ENCODE measurements around the gene STX5.
"Not testable (repeated sequence)": the region's sequence is repeated elsewhere in the genome, so short reads cannot be mapped to it uniquely, and the experiment has no call there.

STX5 gene

DNA sequence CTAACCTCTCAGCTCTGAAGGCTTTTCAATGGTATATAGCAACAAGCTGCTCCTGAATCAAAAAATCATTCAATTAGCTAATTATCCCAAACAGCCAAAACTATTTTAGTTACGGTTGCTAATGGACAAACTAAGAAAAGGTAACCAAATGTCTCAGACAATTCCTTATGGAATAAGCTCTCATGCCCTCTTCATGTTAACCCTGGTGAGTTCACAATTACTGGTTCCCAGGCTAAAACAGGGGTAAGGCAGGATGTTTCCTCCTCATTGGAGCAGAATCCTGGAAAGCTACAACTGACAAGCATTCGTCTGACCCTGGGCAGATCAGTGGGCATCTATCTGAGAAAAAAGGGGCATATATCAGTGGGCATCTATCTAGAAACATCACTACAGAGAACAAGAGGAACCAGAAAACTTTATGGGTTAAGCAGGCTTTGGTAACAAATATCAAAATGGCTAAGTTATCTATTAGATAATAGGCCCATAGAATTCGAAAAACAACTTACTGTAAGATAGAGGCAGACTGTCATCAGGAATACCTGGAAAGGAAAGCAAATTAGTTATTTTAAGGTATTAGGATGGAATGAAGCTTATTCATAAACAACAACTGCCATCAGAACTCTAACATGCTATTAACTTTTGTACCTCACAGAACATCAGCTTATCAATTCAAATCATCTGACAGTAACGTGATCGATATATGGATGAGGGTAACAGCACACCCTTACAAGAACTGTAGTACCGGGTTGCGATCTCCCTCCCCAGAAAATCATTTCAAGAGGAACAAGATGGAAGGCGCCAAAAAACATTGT is 22.4 kb upstream of the STX5 start:
- DNase-seq (ENCODE audit: low spot score) (no peak), FAIRE-seq (no peak)

DNA sequence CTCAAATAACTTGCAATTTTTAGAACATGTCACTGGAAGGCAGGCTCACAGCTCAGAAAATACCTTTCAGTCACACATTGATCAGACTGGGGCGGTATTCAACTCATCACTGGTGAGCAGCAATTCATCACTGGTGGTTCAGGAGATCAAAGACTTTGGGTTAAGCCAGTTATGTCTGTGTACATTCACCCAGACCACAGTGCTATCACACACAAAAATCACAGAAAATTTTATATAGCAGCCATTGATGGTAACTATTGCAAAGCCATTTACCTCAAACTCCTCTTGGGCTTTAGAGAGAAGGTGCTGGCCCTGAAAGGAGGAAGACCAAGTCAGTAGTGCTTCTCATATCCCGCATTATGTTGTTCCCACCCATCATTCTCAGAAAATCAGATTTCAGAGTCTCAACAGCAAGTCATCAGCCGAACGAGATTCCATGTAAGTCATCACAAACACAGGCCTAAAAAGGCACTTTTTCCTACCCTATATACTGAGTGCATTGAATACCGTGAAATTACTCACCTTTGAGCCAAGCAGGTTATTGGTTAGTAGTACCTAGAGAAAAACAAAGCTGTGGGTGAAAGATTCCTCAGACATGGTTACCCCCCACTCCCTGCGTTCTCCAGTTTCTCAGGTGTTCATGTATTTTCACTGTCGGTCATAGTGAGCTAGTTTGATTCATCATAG is 21.6 kb upstream of the STX5 start:
- DNase-seq (ENCODE audit: low spot score) (no peak), FAIRE-seq (no peak)

DNA sequence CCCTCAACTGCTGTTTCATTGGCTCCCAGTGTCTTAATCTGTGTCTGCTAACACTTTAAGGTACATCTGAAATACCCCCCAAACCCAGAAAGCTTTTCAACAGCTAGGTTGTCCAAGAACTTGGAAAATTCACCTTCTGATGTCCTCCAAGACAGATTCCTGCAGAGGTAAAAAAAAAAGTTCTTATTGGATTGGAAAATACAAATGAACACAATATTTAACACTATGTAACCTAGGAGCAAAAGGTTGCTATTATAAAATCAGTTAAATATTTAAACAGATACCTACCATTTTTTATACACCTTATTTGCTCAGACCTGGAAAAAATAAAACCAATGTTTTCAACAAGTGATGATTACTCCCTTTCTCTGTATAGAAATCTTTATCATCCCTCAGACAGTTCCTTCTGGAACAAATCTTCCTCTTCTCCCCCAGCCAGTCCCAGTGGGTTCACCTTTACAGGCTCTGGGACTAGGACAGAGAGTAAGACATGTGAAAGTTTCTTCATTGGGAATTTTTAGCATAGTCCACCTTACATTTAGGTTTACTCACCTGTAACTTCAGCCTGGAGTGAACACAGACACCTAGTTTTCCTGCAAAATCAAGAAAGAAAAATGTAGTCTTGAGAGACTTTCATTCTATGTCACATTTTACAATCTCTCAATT is 20.8 kb upstream of the STX5 start:
- FAIRE-seq (no peak), DNase-seq (ENCODE audit: low spot score) (no peak)

GRCh38 chr11:62851807-62852522 is 20.1 kb upstream of the STX5 start:
- FAIRE-seq: no peak
- DNase-seq (ENCODE audit: low spot score): peak; percentile 10

GRCh38 chr11:62850911-62851806 is 19.3 kb upstream of the STX5 start:
- DNase-seq (ENCODE audit: low spot score) (peak; percentile 50), FAIRE-seq (no peak)

- no peak for FAIRE-seq
- DNase-seq (ENCODE audit: low spot score): no peak
Observed at GRCh38 chr11:62847767-62848314, 16.0 kb upstream of the STX5 start.

DNA sequence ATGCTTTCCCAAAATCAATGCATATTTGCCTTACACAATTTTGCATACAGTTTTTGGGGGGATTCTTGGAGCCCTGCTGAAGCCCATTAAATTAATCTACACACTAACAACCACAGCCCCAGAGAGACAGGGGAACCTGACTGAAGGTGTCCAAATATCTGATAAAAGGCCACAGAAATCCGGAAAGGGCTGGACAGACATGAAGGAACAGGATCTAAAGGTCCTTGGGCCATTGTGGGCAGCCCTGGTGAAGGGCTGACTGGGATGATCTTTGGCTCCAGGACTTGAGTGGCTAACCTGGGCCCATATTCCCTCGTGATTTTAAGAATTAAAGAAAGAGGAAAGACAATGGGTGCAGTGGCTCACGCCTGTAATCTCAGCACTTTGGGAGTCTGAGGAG is 14.3 kb upstream of the STX5 start:
- no peak for FAIRE-seq
- DNase-seq (ENCODE audit: low spot score): no peak

DNA sequence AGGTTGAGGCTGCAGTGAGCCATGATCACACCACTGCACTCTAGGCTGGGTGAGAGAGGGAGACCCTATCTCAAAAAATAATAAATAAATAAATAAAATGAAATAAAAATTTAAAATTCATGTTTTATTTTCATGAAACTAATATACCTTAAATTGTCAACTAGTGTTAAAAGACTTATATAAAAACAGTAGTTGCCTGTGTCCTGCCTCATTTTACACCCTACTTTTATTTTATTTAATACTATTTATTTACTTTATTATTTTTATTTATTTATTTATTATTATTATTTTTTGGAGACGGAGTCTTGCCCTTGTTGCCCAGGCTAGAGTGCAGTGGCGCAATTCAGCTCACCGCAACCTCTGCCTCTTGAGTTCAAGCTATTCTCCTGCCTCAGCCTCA is 12.3 kb upstream of the STX5 start:
- DNase-seq (ENCODE audit: low spot score): no peak
- no peak for FAIRE-seq

GRCh38 chr11:62843466-62843865 is 11.6 kb upstream of the STX5 start:
- DNase-seq (ENCODE audit: low spot score): no peak
- no peak for FAIRE-seq

GRCh38 chr11:62842891-62843290 is 11.0 kb upstream of the STX5 start:
- DNase-seq (ENCODE audit: low spot score): not testable (repeated sequence)

DNA sequence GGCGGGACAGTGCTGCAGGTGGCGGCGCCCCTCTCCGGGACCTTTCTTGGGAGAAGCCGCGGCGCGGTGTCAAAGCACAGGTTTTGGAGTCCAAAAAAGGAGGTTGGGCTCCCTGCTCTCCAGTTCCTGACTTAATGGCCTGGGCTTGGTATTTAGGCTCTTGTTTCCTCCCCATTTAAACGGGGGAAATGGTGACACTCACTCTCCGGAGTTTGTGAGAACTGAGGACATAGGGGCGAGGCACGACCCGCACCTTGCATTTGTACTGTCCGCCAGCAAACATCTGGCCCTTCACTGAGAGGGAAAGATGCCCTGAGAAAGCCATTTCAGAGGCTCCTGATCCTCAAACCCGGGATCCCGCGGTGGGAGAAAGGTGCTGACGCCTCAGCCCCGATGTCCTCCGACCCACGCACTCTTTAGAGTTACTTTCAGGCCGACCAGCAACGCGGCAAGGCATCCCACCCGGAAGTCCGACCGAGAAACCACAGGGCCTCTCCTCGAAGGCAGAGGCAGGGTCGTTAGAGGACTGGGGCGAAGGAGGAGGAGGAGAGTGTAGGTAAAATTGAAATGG is 10.4 kb upstream of the STX5 start:
- DNase-seq (ENCODE audit: low spot score) (no peak), FAIRE-seq (no peak)

More at GRCh38 chr11:62842891-62843290, 11.0 kb upstream of the STX5 start:
- not testable (repeated sequence) for FAIRE-seq

DNA sequence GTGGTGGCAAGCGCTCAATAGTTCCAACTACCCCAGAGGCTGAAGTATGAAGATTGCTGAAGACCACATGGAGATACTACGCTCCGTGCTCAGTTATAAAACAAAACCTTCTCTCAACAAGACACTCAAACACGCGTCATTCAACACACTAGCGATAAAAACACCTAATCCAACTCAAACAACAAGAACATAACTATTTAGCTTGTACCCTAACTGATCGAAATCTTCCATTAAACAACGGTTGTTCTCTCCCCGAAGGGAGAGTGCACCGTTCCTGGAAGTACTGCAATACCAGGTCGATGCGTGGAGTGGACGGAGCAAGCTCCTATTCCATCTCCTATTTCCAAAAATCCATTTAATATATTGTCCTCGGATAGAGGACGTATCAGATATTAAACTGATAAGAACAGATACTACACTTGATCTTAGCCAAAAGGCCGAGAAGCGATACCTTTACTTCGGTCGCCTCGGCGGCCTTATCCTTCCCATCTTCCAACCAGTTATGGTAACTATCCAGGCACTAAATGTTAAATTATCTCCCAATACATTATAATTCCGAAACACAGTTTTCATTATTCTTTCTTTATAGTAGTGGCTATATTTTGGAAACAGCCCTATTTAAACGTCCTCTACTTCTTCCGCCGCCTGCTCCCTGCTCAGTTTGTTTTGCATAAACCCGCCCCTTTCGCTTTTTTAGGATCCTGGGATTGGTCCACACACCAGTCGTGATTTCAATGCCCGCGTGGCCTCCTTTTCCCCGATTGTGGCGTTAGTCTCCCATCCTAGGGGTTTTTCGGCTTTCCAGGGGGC is 9.7 kb upstream of the STX5 start:
- DNase-seq (ENCODE audit: low spot score) (peak; percentile 100), FAIRE-seq (peak; percentile 97)

- FAIRE-seq: not testable (repeated sequence)
- DNase-seq (ENCODE audit: low spot score): peak; percentile 90
Observed at GRCh38 chr11:62840721-62841360, 9.0 kb upstream of the STX5 start.

DNA sequence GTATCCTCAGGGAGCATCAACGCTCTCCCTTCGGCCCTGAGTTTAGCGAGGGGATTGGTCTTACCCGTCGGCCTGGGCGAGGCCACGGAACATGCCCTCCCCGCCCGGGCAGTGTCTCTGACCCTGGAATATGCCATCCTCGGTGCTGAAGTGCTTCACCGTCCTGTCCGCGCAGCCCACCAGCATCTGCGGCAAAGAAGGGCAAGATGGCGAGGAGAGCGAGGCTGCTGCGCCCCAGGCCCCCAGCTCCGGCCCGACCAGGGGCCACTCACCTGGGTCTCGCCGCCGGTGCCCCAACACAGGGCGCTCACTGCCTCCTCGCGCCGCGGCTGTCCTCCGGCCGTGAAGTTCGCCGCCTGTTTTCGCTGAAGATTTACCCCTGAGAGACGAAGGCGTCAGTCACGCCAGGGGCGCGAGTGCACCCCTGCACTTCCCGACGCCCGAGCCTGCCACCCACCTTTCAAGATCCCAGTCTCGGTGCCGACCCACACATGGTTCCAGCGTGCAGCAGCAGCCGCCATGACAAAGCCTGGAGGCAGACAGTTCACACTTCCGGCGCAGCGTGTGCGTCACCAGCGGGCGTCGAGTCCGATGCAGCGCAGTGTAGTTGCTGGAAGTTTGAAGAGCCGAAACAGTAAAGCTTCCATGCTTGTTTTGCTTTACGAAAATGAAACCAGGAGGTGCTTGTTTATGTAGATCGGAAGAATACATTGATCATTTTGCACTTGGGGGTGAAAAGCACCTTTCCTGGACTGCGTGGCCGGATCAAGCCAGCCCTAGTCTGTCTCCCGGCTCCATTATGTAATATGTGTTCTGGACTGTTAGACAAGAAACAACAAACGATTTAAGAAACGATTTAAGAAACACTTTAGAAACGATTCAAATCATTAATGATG is 7.4 kb upstream of the STX5 start, which contains the start of gene WDR74:
Gene WDR74 (minus strand): TSS at position 541 of the 896 bp plus-strand sequence. CDS start 20 bp downstream, at position 521.
- FAIRE-seq (no peak), DNase-seq (ENCODE audit: low spot score) (peak; percentile 74)

DNA sequence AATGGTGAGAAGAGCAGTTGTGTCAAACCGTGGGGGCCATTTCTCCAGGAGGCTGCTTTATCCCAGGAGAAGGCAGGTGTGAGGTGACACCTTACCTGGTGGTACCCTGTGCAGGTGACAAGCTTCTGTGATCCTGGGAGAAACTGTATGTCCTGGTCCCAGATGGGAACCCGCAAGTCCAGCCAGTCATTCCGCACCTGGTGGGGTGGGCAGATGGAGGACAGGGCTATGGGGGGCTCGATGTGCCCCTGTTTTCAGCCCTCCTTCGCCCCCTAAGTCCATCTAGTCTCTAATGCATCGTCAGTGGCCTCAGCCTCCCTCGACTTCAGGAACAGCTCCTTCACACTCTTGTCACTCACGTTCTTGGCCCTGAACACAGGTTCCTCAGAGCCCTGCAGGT is 3.5 kb upstream of the STX5 start:
- DNase-seq (ENCODE audit: low spot score) (no peak), FAIRE-seq (no peak)

GRCh38 chr11:62832336-62833234 is 734 bp upstream of the STX5 start, which contains the start of gene TEX54:
Gene TEX54, minus strand, starts transcription at chr11:62832841.
- FAIRE-seq: no peak
- DNase-seq (ENCODE audit: low spot score): no peak

Measured in RCC 7860 (cell line).